HG02588 (cell line): ENCODE results near the gene C19orf47.
"Not testable (repeated sequence)": the region's sequence is repeated elsewhere in the genome, so short reads cannot be mapped to it uniquely, and the experiment has no call there.

Experiments
- ATAC-seq: cut with Tn5 transposase; IDR thresholded peaks from one replicate; pipeline ENCODE4 v1.9.1; 2021; ENCODE audit warnings: mild to moderate bottlenecking, moderate library complexity; ENCODE audit not compliant: unreplicated experiment

Gene C19orf47

GRCh38 chr19:40377876-40378385 lies 29.7 kb upstream of the C19orf47 start:
- no peak for ATAC-seq

GRCh38 chr19:40376286-40376862 lies 28.2 kb upstream of the C19orf47 start:
- ATAC-seq: no peak

- ATAC-seq: no peak
Measured at GRCh38 chr19:40374084-40374483, 25.9 kb upstream of the C19orf47 start.

- ATAC-seq: no peak
Measured at GRCh38 chr19:40371802-40372122, 23.6 kb upstream of the C19orf47 start.

GRCh38 chr19:40370997-40371801 lies 23.0 kb upstream of the C19orf47 start:
- no peak for ATAC-seq

- ATAC-seq: not testable (repeated sequence)
Measured at GRCh38 chr19:40370253-40370652, 22.1 kb upstream of the C19orf47 start.

- ATAC-seq: no peak
Measured at GRCh38 chr19:40369797-40370196, 21.6 kb upstream of the C19orf47 start.

- ATAC-seq: no peak
Measured at GRCh38 chr19:40367577-40368434, 19.6 kb upstream of the C19orf47 start.

GRCh38 chr19:40366697-40367561 lies 18.7 kb upstream of the C19orf47 start:
- ATAC-seq: no peak

- ATAC-seq: no peak
Measured at GRCh38 chr19:40365613-40366401, 17.6 kb upstream of the C19orf47 start.

- no peak for ATAC-seq
Measured at GRCh38 chr19:40365010-40365409, 16.8 kb upstream of the C19orf47 start.

GRCh38 chr19:40363069-40363468 lies 14.9 kb upstream of the C19orf47 start:
- ATAC-seq: no peak

GRCh38 chr19:40362160-40362559 lies 14.0 kb upstream of the C19orf47 start:
- ATAC-seq: no peak

GRCh38 chr19:40360708-40361241 lies 12.6 kb upstream of the C19orf47 start:
- no peak for ATAC-seq

- no peak for ATAC-seq
Measured at GRCh38 chr19:40360020-40360707, 12.0 kb upstream of the C19orf47 start.

- ATAC-seq: no peak
Measured at GRCh38 chr19:40358773-40359172, 10.6 kb upstream of the C19orf47 start.

GRCh38 chr19:40357640-40358039 lies 9.4 kb upstream of the C19orf47 start:
- no peak for ATAC-seq

GRCh38 chr19:40356681-40357595 lies 8.7 kb upstream of the C19orf47 start:
- ATAC-seq: no peak
